Measurements from ENCODE around the gene PERCC1.

The PERCC1 gene

DNA sequence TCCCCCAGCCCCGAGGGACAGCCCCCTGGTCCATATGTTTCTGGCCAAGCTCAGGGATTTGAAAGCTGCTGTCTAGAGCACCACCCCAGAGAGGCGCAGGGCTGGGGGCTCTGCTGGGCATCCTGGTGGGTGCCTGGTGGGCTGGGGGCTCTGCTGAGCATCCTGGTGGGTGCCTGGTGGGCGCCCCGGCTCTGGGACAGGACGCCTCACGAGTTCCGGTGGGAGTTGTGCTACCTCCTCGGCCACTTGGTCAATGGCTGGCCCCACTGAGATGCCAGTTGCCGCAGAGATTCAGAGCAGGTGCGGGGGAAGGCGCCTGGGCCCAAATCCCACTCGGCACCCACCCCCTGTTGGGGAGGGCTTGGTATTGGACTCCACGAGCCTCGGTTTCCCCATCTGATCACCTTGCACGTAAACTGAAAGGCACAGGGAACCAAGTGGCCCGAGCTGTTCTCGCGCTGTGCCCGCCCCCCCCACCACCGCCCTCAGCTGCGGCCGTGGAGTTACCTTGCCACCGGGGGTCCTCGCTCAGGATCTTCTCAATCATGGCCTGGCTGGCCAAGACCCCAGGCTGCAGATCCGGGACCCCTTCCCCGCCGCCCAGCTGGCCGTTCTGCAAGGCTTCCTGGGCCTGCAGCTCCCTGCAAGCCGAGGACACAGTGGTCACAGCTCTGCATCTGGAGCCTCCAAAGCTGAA lies 29.7 kb upstream of the PERCC1 start:
- Mint-ChIP-seq H3K27me3 (no peaks in the 10 kb centered on the region), H3K27ac (no peak overlapping the region), H3K4me3 (no peak overlapping the region), H3K9me3 (no peaks in the 10 kb centered on the region), H3K36me3 (peaks cover 15% of the 10 kb centered on the region), H3K4me1 (no peaks in the 10 kb centered on the region)
- no peak for DNase-seq
- CTCF ChIA-PET, result interaction anchor here (0.6 kb wide), 1 partner anchor 101 kb away, joined by 3 read pairs; no protein-coding TSS in a partner anchor

DNA sequence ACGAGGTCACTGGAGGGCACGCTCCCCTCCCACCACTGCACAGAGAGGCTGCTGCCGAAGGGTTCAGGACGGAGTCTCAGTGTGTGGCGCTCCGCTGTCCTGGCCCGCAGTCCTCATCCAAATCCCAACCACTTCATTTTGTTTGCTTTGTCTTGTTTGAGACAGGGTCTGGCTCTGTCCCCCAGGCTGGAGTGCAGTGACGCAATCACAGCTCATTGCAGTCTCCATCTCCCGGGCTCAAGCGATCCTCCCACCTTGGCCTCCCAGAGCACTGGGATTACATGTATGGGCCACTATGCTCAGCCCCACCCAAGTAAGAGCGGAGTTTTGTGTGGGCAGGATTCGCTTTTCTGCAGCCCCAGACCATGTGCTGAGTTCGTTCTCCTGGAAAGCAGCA lies 29.1 kb upstream of the PERCC1 start:
- H3K36me3 Mint-ChIP-seq, result peaks cover 13% of the 10 kb centered on the region
- CTCF ChIA-PET, result no interaction called here
- H3K4me1 Mint-ChIP-seq, result no peaks in the 10 kb centered on the region
- peak overlapping the region; percentile 64 for H3K27ac Mint-ChIP-seq
- DNase-seq, result no peak
- no peak overlapping the region for H3K4me3 Mint-ChIP-seq
- H3K9me3 Mint-ChIP-seq, result no peaks in the 10 kb centered on the region
- no peaks in the 10 kb centered on the region for H3K27me3 Mint-ChIP-seq

GRCh38 chr16:1403036-1403435 lies 27.8 kb upstream of the PERCC1 start:
- peaks cover 14% of the 10 kb centered on the region for H3K36me3 Mint-ChIP-seq
- H3K27me3 Mint-ChIP-seq, result no peaks in the 10 kb centered on the region
- H3K4me1 Mint-ChIP-seq, result peaks cover 5% of the 10 kb centered on the region
- DNase-seq, result no peak
- CTCF ChIA-PET, result no interaction called here
- H3K4me3 Mint-ChIP-seq, result no peak overlapping the region
- no peaks in the 10 kb centered on the region for H3K9me3 Mint-ChIP-seq
- no peak overlapping the region for H3K27ac Mint-ChIP-seq

GRCh38 chr16:1403733-1404132 lies 27.1 kb upstream of the PERCC1 start:
- H3K4me3 Mint-ChIP-seq, result no peak overlapping the region
- DNase-seq, result no peak
- H3K27me3 Mint-ChIP-seq, result no peaks in the 10 kb centered on the region
- H3K4me1 Mint-ChIP-seq, result peaks cover 10% of the 10 kb centered on the region
- peaks cover 14% of the 10 kb centered on the region for H3K36me3 Mint-ChIP-seq
- CTCF ChIA-PET, result interaction anchor here (1.1 kb wide), 1 partner anchor 40 kb away, joined by 3 read pairs; no protein-coding TSS in a partner anchor
- H3K27ac Mint-ChIP-seq, result no peak overlapping the region
- H3K9me3 Mint-ChIP-seq, result no peaks in the 10 kb centered on the region

DNA sequence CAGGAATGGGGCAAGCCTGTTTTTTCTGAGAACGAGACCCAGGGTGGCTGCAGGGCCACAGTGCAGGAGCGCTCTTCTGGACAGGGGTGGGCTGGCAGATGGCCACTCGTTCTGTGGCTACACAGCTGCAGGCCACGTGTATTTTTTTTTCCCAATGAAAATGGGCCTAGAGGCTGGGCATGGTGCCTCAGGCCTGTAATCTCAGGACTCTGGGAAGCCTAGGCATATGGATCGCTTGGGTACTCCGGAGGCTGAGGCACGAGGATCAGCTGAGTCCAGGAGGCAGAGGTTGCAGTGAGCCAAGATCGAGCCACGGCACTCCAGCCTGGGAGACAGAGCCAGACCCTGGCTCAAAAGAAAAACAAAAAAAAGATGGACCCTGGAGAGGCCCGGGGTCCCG lies 23.1 kb upstream of the PERCC1 start:
- Mint-ChIP-seq H3K27ac (no peak overlapping the region), H3K4me3 (peak overlapping the region; percentile 39), H3K4me1 (peaks cover 24% of the 10 kb centered on the region), H3K36me3 (peaks cover 14% of the 10 kb centered on the region), H3K27me3 (no peaks in the 10 kb centered on the region), H3K9me3 (no peaks in the 10 kb centered on the region)
- no peak for DNase-seq
- CTCF ChIA-PET, result no interaction called here

GRCh38 chr16:1408171-1408837 lies 22.6 kb upstream of the PERCC1 start:
- Mint-ChIP-seq H3K36me3 (peaks cover 15% of the 10 kb centered on the region), H3K27me3 (no peaks in the 10 kb centered on the region), H3K4me1 (peaks cover 26% of the 10 kb centered on the region), H3K27ac (peak overlapping the region; percentile 65), H3K4me3 (peak overlapping the region; percentile 64), H3K9me3 (no peaks in the 10 kb centered on the region)
- CTCF ChIA-PET, result interaction anchor here (0.6 kb wide), 1 partner anchor 762 kb away, joined by 3 read pairs; no protein-coding TSS in a partner anchor
- DNase-seq, result peak; percentile 96

- Mint-ChIP-seq H3K36me3 (peaks cover 14% of the 10 kb centered on the region), H3K27me3 (no peaks in the 10 kb centered on the region), H3K4me3 (peak overlapping the region; percentile 26), H3K4me1 (peaks cover 33% of the 10 kb centered on the region), H3K27ac (peak overlapping the region; percentile 82), H3K9me3 (no peaks in the 10 kb centered on the region)
- CTCF ChIA-PET, result interaction anchor here (1.3 to 2.1 kb wide), 2 partner anchors 14 to 50 kb away, joined by 3 to 12 read pairs; no protein-coding TSS in a partner anchor
- DNase-seq, result no peak
These were observed 18.0 kb upstream of the PERCC1 start for GRCh38 chr16:1412847-1413246.

DNA sequence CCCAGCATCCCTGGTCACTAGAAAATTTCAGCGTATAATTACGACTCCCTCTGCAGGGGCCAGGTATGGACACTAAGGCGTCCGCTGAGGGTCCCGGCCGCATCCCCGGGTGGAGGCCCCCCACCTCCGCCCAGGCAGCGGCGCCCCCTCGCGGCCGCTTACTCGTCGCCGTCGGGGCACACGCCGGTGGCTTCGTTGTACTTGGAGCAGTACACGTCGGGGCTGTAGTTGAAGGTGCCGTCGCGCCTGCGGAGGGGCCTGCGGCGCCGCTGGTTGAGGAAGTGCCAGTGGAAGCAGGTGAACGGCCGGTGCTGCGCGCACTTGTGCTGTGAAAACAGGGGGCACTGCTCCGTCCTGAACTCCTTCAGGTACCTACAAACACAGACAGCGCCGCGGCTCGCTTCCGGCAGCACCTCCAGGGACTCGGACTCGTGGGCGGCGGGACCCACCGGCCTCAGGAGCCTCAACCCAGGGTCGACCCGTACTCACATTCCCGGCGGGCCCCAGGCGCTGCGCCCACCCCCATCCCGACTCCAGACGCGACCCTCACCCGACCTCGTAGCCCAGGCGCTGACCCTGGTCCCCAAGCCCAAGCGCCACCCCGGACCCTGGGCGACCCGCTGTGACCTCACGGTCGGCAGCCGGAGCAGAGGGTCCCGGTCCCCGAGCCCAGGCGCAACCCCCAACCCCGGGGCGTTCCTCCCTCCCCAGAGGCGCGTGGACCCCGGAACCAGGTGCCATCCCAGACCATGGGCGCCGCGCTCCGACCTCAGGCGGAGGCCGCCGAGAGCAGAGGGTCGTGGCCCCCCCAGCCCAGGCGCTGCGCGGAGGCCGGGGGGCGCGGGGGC lies 17.0 kb upstream of the PERCC1 start:
- Mint-ChIP-seq H3K27me3 (no peaks in the 10 kb centered on the region), H3K36me3 (peaks cover 14% of the 10 kb centered on the region)
- CTCF ChIA-PET, result interaction anchor here (1.1 to 2.1 kb wide), 2 partner anchors 45 to 51 kb away, joined by 3 to 12 read pairs; no protein-coding TSS in a partner anchor

DNA sequence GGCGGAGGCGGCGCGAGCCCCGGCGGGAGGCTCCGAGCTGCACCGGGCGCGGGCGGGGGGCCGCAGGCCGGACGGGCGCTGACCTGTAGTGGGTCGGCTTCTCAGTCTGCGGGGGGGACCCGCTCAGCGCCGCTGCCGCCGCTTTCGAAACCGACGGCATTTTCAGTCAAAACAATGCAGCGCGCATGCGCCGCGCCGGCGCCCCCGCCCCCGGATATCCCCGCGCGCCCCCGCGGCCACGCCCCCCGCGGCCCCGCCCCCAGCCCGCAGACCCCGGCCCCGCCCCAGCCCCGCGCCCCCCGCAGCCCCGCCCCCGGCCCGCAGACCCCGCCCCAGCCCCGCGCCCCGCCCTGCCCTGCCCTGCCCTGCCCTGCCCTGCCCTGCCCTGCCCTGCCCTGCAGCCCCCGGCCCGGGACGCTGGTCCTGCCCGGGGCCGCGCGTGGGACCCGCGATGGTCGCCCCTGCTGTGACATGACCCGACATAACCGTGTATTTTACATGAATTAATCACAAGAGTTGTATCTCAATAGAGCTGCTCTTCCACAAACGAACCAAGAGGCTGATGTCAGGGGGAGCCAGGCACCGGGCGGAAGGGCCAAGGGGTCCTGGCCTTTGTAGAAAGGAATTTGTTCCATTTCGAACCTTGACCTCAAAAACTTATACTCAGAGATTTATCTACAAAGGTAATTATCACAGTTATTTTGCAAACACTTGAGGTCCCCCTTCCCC lies 16.2 kb upstream of the PERCC1 start, which contains the start of gene UNKL:
Gene UNKL (minus strand): TSS at position 173 of the 729 bp plus-strand sequence. CDS start 13 bp downstream, at position 160.
- Mint-ChIP-seq H3K27me3 (no peaks in the 10 kb centered on the region), H3K36me3 (peaks cover 14% of the 10 kb centered on the region), H3K9me3 (no peaks in the 10 kb centered on the region), H3K27ac (peak within 1 kb of the TSS; percentile 94), H3K4me1 (peaks cover 31% of the 10 kb centered on the region), H3K4me3 (peak within 1 kb of the TSS; percentile 85)
- DNase-seq, result peak; percentile 90
- CTCF ChIA-PET, result interaction anchor here (1.1 kb wide), 1 partner anchor 46 kb away, joined by 3 read pairs; no protein-coding TSS in a partner anchor

More for the DNA sequence above, 17.0 kb upstream of the PERCC1 start:
- H3K9me3 Mint-ChIP-seq, result no peaks in the 10 kb centered on the region
- peaks cover 34% of the 10 kb centered on the region for H3K4me1 Mint-ChIP-seq
- DNase-seq, result peak; percentile 77
- H3K4me3 Mint-ChIP-seq, result peak overlapping the region; percentile 85
- H3K27ac Mint-ChIP-seq, result peak overlapping the region; percentile 94

DNA sequence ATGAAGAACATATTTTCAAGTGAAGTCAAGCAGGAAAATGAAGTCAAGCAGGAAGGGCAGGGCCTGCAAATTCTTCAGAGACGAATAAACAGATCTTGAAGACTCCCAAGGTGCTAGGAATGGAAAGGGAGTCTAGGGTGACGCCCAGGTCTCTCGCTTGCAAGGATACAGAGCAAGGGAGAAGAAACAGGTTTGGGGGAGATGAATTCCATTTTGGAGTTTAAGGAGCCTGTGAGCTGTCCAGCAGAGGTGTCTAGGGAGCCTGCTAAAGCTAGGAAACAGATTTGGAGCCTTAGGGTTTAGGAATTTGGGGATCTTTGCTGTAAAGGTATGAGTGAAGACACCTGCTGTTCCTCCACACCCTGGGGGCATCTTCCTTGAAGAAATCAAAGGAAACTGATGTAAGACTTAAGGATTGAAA lies 14.3 kb upstream of the PERCC1 start:
- Mint-ChIP-seq H3K4me3 (no peak overlapping the region), H3K9me3 (no peaks in the 10 kb centered on the region), H3K4me1 (peaks cover 45% of the 10 kb centered on the region), H3K36me3 (peaks cover 11% of the 10 kb centered on the region), H3K27ac (no peak overlapping the region), H3K27me3 (peaks cover 5% of the 10 kb centered on the region)
- CTCF ChIA-PET, result interaction anchor here (0.7 kb wide), 1 partner anchor 8 kb away, joined by 3 read pairs; no protein-coding TSS in a partner anchor
- no peak for DNase-seq

- Mint-ChIP-seq H3K4me3 (peak overlapping the region; percentile 91), H3K4me1 (peaks cover 39% of the 10 kb centered on the region), H3K27me3 (peaks cover 5% of the 10 kb centered on the region), H3K27ac (peak overlapping the region; percentile 99), H3K9me3 (peaks cover 4% of the 10 kb centered on the region), H3K36me3 (peaks cover 5% of the 10 kb centered on the region)
- DNase-seq, result peak; percentile 37
- CTCF ChIA-PET, result no interaction called here
These were observed 10.8 kb upstream of the PERCC1 start for GRCh38 chr16:1420111-1420539.

DNA sequence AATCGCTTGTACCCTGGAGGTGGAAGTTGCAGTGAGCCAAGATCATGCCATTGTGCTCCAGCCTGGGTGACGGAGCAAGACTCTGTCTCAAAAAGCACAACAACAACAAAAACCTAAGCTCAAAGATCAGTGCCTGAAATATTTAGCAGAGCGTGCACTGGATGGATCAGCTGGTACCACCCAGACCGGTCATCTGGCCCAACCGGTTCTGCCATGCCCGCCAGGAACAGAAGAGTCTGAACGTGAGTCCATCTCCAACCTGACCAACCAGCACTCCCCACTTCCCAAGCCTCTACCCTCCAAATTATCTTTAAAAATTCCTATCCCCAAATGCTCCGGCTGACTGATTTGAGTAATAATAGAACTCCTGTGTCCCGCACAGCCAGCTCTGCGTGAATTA lies 8.8 kb upstream of the PERCC1 start:
- Mint-ChIP-seq H3K36me3 (peaks cover 5% of the 10 kb centered on the region), H3K9me3 (peaks cover 4% of the 10 kb centered on the region), H3K4me3 (peak overlapping the region; percentile 91), H3K27ac (peak overlapping the region; percentile 99), H3K4me1 (peaks cover 35% of the 10 kb centered on the region), H3K27me3 (peaks cover 5% of the 10 kb centered on the region)
- CTCF ChIA-PET, result no interaction called here
- DNase-seq, result no peak

- Mint-ChIP-seq H3K36me3 (peaks cover 3% of the 10 kb centered on the region), H3K4me1 (peaks cover 25% of the 10 kb centered on the region), H3K9me3 (peaks cover 4% of the 10 kb centered on the region), H3K4me3 (no peak overlapping the region), H3K27ac (no peak overlapping the region), H3K27me3 (peaks cover 5% of the 10 kb centered on the region)
- CTCF ChIA-PET, result interaction anchor here (0.8 kb wide), 1 partner anchor 8 kb away, joined by 3 read pairs; no protein-coding TSS in a partner anchor
- DNase-seq, result peak; percentile 30
These were observed 6.8 kb upstream of the PERCC1 start for GRCh38 chr16:1424028-1424427.

All from activated naive CD4-positive, alpha-beta T cell treated with anti-CD3 and anti-CD28 coated beads, Interleukin-2, amount 10 ng/mL, durations not matched to agents 7 days and 5 days (primary cell).